Measurements from ENCODE around the gene SPATA31C2.

- TF ChIP-seq CTCF (conservative IDR thresholded peaks at IDR 0.05; ENCODE audit: low read length) (no peak), EZH2phosphoT487 (IDR thresholded peaks at IDR 0.05; ENCODE audit: borderline replicate concordance) (no peak)
Measured at GRCh38 chr9:88085476-88085875, 52.8 kb downstream of the SPATA31C2 start.
